Panc1 (cell line): ENCODE data around the gene CHTF8. TPM values are rescaled to one million over a fixed set of nuclear protein-coding genes. Genes with fewer than 3 reads are reported as not detected.

ENCODE experiments used
- ATAC-seq: fragments of 200-7000 bp; cut with Tn5 transposase; 2 replicates; pipeline ENCODE4 v1.9.1; 2020; ENCODE audit warnings: mild to moderate bottlenecking, moderate library complexity
- BruUV-seq: library from RNA; stranded (reverse); fragments of 400-500 nt; replicated peaks from 2 replicates; lab custom pipeline; 2021; lab: Mats Ljungman, UMichigan
- CTCF ChIA-PET: fragments of 300-600 bp; sonication (Branson Sonifier 250); formaldehyde crosslinking; loops from one replicate; lab custom pipeline; 2022; ENCODE audit warnings: antibody characterized with exemption; lab: Charles Lee
- POLR2A ChIA-PET: fragments of 300-600 bp; sonication (Branson Sonifier 250); formaldehyde crosslinking; loops from one replicate; lab custom pipeline; 2022; ENCODE audit warnings: antibody characterized with exemption; lab: Charles Lee
- DNase-seq: peaks from one replicate; pipeline ENCODE4 v3.0.0-alpha.2; 2010; ENCODE audit warnings: low read depth, low spot score
- H3K27ac ChIP-seq: 2 replicates; pipeline ENCODE4 v1.5.1; 2011; ENCODE audit warnings: mild to moderate bottlenecking, low read length, inconsistent platforms
- H3K27me3 ChIP-seq: fragments of 200-500 bp; sonication (Bioruptor generic); 2 replicates; pipeline ENCODE4 v1.6.0; 2014; ENCODE audit warnings: low read length, inconsistent platforms; ENCODE audit not compliant: control insufficient read depth, insufficient read depth
- H3K36me3 ChIP-seq: fragments of 200-500 bp; sonication (Bioruptor generic); 2 replicates; pipeline ENCODE4 v1.5.1; 2014; ENCODE audit warnings: inconsistent platforms, mild to moderate bottlenecking, low read length, moderate library complexity; ENCODE audit not compliant: control insufficient read depth, insufficient read depth
- H3K4me1 ChIP-seq: 2 replicates; pipeline ENCODE4 v1.5.1; 2011; ENCODE audit warnings: inconsistent platforms, mild to moderate bottlenecking, low read length, moderate library complexity; ENCODE audit not compliant: control insufficient read depth, insufficient read depth
- H3K4me3 ChIP-seq, 2 experiments: 2 replicates each; pipeline ENCODE4 v1.5.1; 2011 to 2012; ENCODE audit warnings: low read depth in 2 of 2, low read length in 2 of 2, mild to moderate bottlenecking in 2 of 2, inconsistent platforms in 1 of 2, moderate library complexity in 1 of 2
- H3K9me3 ChIP-seq: fragments of 200-500 bp; sonication (Bioruptor generic); 2 replicates; pipeline ENCODE4 v1.5.1; 2014; ENCODE audit warnings: low read depth, mild to moderate bottlenecking, inconsistent platforms, low read length, moderate library complexity; ENCODE audit not compliant: control insufficient read depth, insufficient read depth
- POLR2AphosphoS5 ChIP-seq: IDR thresholded peaks from 2 replicates; pipeline ENCODE4 v1.6.1; 2012; ENCODE audit warnings: mild to moderate bottlenecking, low read depth, low read length, moderate library complexity
- SIN3A ChIP-seq: IDR thresholded peaks from 2 replicates; pipeline ENCODE4 v1.6.1; 2012; ENCODE audit warnings: low read depth, mild to moderate bottlenecking, low read length, moderate library complexity, borderline replicate concordance; ENCODE audit not compliant: insufficient read depth
- TCF7L2 ChIP-seq: IDR thresholded peaks from 2 replicates; pipeline ENCODE4 v1.6.1; 2011; ENCODE audit warnings: mild to moderate bottlenecking, low read depth, low read length, inconsistent platforms
- in situ Hi-C: cut with HindIII; loops from 2 replicates; pipeline ENCODE4 v1.10.0; 2016; ENCODE audit warnings: low sequenced_read_pairs, low pct_unique_long_range_greater_than_20kb
- intact Hi-C: fragments of 100-400 bp; cut with micrococcal nuclease; formaldehyde crosslinking; loops from one replicate; pipeline ENCODE4 v1.10.0; 2022; ENCODE audit not compliant: unreplicated experiment
- total RNA-seq: library from RNA; stranded (reverse); gene quantifications from one replicate; pipeline ENCODE4 v1.2.1, GENCODE V29; 2021; ENCODE audit not compliant: unreplicated experiment
- TF ChIP-seq, protein P1 (sequence below): fragments of 450-650 bp; IDR thresholded peaks from 2 replicates; pipeline ENCODE4 v1.5.1; 2017; ENCODE audit warnings: mild to moderate bottlenecking
- TF ChIP-seq, protein P2 (sequence below), 2 experiments: IDR thresholded peaks; 2 replicates each; pipeline ENCODE4 v1.6.1; 2011 to 2012; ENCODE audit warnings: low read depth in 2 of 2, control low read depth in 1 of 2, low read length in 1 of 2, mild to moderate bottlenecking in 1 of 2, moderate library complexity in 1 of 2; ENCODE audit not compliant: insufficient read depth in 1 of 2

CHTF8 gene
- total RNA-seq, 1 experiment from 2014 or later = 116 TPM

DNA sequence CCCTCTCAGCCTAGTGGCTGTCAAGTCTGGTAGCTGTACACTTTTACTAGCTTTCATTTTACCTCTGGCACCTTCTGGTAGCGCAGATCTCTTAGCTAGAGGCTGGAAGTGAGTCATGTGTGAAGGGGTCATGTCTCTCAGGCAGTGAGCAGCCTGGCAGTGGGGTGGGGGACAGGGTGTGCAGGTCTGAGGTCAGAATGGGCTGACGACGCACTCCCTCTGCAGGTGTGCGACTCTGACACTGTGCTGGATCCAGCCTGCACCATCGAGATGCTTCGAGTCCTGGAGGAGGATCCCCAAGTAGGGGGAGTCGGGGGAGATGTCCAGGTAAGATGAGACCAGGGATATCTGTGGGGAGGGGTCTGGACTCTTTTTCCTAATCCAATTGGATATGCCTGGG is 19.2 kb downstream of the CHTF8 start:
- ATAC-seq = 0 out of 2 replicates have a peak, but pooled peaks have one; percentile 4
- no TSS peak for BruUV-seq
- intact Hi-C loops = loop anchor here (10.0 kb wide), 1 partner anchor 258 kb away; no protein-coding TSS in a partner anchor
- Histone ChIP-seq H3K4me1 (peaks cover 7% of the 10 kb centered on the region), H3K4me3 (no peak overlapping the region), H3K27me3 (no peaks in the 10 kb centered on the region), H3K36me3 (no peaks in the 10 kb centered on the region), H3K9me3 (no peaks in the 10 kb centered on the region), H3K27ac (no peak overlapping the region)
- ChIA-PET CTCF (interaction anchor here (0.7 kb wide), 1 partner anchor 205 kb away, joined by 3 read pairs; no protein-coding TSS in a partner anchor), POLR2A (no interaction called here)
- DNase-seq = no peak
- in situ Hi-C loops = no loop called here
- no peak for TF ChIP-seq POLR2AphosphoS5

DNA sequence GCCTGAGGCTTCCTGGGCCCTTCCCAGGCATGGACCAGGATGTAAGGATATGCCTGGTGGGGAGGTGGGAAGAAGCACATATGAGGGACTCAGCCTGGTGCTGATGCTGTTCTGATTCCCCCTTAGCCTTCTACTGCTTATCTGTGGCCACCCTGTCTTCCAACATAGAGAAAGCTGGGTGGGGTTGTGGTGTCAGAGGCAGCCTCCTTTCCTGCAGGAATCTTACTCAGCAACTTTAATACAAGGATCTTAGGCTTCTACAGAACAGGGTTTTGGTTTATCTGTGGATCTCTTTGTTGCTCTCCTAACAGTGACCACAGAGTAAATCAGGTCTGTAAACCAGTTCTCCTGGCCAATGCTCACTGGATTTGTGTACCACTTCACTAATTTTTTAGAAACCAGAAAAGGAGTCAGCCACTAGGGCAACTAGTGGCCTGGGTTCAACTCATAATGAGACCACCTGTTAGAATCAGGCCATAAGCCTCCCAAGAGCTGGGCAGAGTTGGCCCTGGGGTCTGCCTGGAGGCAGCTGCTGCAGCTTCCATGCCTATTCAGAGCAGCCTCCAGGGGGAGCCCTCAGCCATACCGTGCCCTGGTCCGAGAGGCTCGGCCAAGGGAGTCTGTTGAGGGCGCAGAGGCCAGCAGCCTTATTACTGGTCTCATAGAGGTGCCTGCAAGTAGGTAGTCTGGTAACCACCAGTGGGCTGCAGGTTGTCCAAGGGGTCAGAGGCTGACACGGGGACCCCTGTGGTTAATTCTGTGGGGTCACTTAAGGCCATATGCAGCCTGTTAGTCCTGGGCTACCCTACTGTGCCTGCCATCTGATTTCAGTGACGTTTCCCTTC is 19.9 kb downstream of the CHTF8 start:
- ChIA-PET CTCF (interaction anchor here (0.6 kb wide), 1 partner anchor 31 kb away, joined by 4 read pairs; no protein-coding TSS in a partner anchor), POLR2A (no interaction called here)
- no peaks in the 10 kb centered on the region for H3K9me3 ChIP-seq
- no TSS peak for BruUV-seq
- TF ChIP-seq POLR2AphosphoS5 = no peak
- TF ChIP-seq, protein P1, sequence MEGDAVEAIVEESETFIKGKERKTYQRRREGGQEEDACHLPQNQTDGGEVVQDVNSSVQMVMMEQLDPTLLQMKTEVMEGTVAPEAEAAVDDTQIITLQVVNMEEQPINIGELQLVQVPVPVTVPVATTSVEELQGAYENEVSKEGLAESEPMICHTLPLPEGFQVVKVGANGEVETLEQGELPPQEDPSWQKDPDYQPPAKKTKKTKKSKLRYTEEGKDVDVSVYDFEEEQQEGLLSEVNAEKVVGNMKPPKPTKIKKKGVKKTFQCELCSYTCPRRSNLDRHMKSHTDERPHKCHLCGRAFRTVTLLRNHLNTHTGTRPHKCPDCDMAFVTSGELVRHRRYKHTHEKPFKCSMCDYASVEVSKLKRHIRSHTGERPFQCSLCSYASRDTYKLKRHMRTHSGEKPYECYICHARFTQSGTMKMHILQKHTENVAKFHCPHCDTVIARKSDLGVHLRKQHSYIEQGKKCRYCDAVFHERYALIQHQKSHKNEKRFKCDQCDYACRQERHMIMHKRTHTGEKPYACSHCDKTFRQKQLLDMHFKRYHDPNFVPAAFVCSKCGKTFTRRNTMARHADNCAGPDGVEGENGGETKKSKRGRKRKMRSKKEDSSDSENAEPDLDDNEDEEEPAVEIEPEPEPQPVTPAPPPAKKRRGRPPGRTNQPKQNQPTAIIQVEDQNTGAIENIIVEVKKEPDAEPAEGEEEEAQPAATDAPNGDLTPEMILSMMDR = peak; percentile 90
- H3K27ac ChIP-seq = no peak overlapping the region
- H3K36me3 ChIP-seq = no peaks in the 10 kb centered on the region
- DNase-seq (no peak), ATAC-seq (peak; percentile 87)
- H3K27me3 ChIP-seq = no peaks in the 10 kb centered on the region
- intact Hi-C loops (loop anchor here (10.0 kb wide), 1 partner anchor 258 kb away; no protein-coding TSS in a partner anchor), in situ Hi-C loops (no loop called here)
- peaks cover 11% of the 10 kb centered on the region for H3K4me1 ChIP-seq
- H3K4me3 ChIP-seq = no peak overlapping the region

DNA sequence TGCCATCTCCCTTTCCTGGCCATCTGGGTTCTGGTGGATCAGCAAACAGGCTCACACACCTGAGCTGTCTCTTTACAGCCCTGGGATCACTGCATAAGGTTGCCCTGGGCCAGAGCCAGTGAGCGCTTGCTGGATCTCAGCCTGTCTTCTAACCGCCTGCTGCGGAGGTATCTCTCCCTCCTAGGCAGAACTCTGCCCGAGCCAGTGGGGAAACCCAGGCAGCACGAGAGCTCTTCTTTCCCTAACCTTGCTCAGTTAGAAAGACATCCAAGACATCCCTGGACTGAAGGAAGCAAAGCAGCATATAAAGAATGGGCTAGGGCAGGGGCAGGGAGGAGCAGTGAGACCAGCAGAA is 20.5 kb downstream of the CHTF8 start:
- intact Hi-C loops = loop anchor here (10.0 kb wide), 1 partner anchor 257 kb away; no protein-coding TSS in a partner anchor
- Histone ChIP-seq H3K4me1 (peaks cover 15% of the 10 kb centered on the region), H3K27ac (no peak overlapping the region), H3K4me3 (no peak overlapping the region), H3K9me3 (no peaks in the 10 kb centered on the region), H3K36me3 (no peaks in the 10 kb centered on the region), H3K27me3 (no peaks in the 10 kb centered on the region)
- BruUV-seq = no TSS peak
- ATAC-seq (no peak), DNase-seq (no peak)
- in situ Hi-C loops = no loop called here
- TF ChIP-seq TCF7L2 = no peak
- TF ChIP-seq, protein P2, sequence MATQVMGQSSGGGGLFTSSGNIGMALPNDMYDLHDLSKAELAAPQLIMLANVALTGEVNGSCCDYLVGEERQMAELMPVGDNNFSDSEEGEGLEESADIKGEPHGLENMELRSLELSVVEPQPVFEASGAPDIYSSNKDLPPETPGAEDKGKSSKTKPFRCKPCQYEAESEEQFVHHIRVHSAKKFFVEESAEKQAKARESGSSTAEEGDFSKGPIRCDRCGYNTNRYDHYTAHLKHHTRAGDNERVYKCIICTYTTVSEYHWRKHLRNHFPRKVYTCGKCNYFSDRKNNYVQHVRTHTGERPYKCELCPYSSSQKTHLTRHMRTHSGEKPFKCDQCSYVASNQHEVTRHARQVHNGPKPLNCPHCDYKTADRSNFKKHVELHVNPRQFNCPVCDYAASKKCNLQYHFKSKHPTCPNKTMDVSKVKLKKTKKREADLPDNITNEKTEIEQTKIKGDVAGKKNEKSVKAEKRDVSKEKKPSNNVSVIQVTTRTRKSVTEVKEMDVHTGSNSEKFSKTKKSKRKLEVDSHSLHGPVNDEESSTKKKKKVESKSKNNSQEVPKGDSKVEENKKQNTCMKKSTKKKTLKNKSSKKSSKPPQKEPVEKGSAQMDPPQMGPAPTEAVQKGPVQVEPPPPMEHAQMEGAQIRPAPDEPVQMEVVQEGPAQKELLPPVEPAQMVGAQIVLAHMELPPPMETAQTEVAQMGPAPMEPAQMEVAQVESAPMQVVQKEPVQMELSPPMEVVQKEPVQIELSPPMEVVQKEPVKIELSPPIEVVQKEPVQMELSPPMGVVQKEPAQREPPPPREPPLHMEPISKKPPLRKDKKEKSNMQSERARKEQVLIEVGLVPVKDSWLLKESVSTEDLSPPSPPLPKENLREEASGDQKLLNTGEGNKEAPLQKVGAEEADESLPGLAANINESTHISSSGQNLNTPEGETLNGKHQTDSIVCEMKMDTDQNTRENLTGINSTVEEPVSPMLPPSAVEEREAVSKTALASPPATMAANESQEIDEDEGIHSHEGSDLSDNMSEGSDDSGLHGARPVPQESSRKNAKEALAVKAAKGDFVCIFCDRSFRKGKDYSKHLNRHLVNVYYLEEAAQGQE (IDR thresholded peaks at IDR 0.05; ENCODE audit: insufficient read depth in 1 of 2, low read depth in 2 of 2, low read length in 1 of 2) = no peak
- TF ChIP-seq SIN3A = no peak
- TF ChIP-seq, protein P1 = no peak
- TF ChIP-seq POLR2AphosphoS5 = no peak
- ChIA-PET CTCF (interaction anchor here (0.5 kb wide), 1 partner anchor 18 kb away, joined by 16 read pairs; no protein-coding TSS in a partner anchor), POLR2A (no interaction called here)
